Neural crest cell (in vitro differentiated cells): ENCODE measurements around the gene NKTR. TPM values are rescaled to one million over a fixed set of nuclear protein-coding genes. Genes with fewer than 3 reads are reported as not detected.

Experiments used
- DNase-seq: peaks from one replicate; pipeline ENCODE4 v3.0.0; 2021; ENCODE audit warnings: low read depth, mixed read lengths, low spot score
- H3K27ac Mint-ChIP-seq: one replicate; pipeline ENCODE4 v1.8.0; 2021; ENCODE audit warnings: mild to moderate bottlenecking, mixed read lengths; ENCODE audit not compliant: unreplicated experiment
- H3K27me3 Mint-ChIP-seq: 2 replicates; pipeline ENCODE4 v1.8.0; 2021; ENCODE audit warnings: low read depth, mild to moderate bottlenecking, mixed read lengths
- H3K36me3 Mint-ChIP-seq: 2 replicates; pipeline ENCODE4 v1.8.0; 2021; ENCODE audit warnings: low read depth, mild to moderate bottlenecking, mixed read lengths
- H3K4me1 Mint-ChIP-seq: 2 replicates; pipeline ENCODE4 v1.8.0; 2021; ENCODE audit warnings: mixed read lengths
- H3K4me3 Mint-ChIP-seq: one replicate; pipeline ENCODE4 v1.8.0; 2021; ENCODE audit warnings: mild to moderate bottlenecking, mixed read lengths
- H3K9me3 Mint-ChIP-seq: 2 replicates; pipeline ENCODE4 v1.8.0; 2021; ENCODE audit warnings: mixed read lengths
- CTCF ChIP-seq: fragments of 200-600 bp; sonication (generic); conservative IDR thresholded peaks from 2 replicates; pipeline ENCODE4 v1.5.0; 2021; ENCODE audit warnings: antibody characterized with exemption, mild to moderate bottlenecking
- total RNA-seq: library from RNA; stranded (reverse); gene quantifications from 2 replicates; pipeline ENCODE4 v1.2.1, GENCODE V29; 2021

The NKTR gene
- total RNA-seq, 1 donor from 2014 or later: 95.2 TPM

DNA sequence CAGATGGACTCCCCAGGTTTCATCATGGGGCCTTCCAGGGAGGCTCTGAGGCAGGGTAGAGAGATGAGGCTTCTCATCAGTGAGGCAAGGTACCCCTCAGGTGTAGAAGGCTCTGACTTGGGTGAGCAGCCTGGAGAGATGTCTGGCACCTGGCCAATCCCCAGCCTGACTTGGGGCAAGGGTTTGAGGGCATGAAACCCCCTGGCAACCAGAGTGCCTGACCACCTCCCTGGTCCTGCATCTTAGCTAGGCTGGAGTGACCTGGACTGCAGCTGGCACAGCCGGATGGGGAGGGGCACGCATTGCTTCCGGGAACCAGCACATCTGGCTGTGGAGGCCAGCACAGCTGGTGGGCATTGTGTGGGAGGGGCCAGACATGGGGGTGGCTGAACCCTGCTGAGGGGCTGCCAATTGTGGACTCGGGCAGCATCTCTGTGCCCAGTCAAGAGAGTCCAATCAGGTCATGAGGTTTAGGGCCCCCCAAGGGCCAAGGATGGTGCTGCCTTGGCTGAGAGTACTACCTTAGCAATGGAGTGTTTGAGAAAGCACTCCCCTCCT lies 54.9 kb downstream of the NKTR start:
- DNase-seq: no peak
- no peak for TF ChIP-seq CTCF
- H3K27ac Mint-ChIP-seq: no peak overlapping the region
- H3K9me3 Mint-ChIP-seq: no peaks in the 10 kb centered on the region
- H3K27me3 Mint-ChIP-seq: no peaks in the 10 kb centered on the region
- H3K36me3 Mint-ChIP-seq: no peaks in the 10 kb centered on the region
- H3K4me3 Mint-ChIP-seq: peak overlapping the region; percentile 76
- H3K4me1 Mint-ChIP-seq: peaks cover 14% of the 10 kb centered on the region

DNA sequence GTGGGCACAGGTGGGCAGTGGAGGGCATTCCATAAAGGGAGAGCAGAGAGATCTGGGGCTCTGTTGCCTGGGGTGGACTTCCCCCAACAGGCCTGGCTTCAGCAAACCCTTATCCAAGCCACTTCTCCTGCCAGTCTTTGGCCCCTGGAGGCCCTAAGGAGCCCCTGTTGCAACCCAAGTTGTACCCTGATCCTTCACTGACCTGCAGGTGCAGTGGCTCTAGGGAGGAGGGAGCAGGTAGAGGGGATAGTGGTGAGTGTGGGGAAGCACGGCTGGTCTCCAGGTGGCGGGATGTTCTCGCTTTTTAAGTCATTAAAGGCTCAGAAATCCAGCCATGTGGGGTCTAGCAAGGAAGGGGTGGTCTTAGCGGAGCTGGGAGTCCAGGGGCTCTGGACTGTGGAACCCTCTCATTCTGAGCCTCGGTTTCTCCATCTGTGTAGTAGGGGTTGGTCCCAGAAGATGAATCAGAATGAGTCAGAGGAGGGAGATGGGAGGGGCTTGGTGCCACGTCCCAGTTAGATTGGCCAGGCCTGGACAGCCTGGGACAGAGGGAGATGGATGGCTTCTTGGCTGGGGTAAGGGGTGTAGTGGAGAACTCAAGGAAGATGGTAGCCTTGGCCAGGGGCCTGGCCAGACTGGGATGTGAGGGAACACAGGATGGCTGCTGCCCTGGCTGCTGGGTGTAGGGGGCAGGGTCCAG lies 55.6 kb downstream of the NKTR start:
- Mint-ChIP-seq H3K4me3 (peak overlapping the region; percentile 78), H3K9me3 (no peaks in the 10 kb centered on the region), H3K27ac (no peak overlapping the region), H3K36me3 (no peaks in the 10 kb centered on the region), H3K4me1 (peaks cover 14% of the 10 kb centered on the region), H3K27me3 (no peaks in the 10 kb centered on the region)
- no peak for TF ChIP-seq CTCF
- DNase-seq: no peak

GRCh38 chr3:42656680-42657610 lies 56.5 kb downstream of the NKTR start:
- Mint-ChIP-seq H3K9me3 (no peaks in the 10 kb centered on the region), H3K36me3 (no peaks in the 10 kb centered on the region), H3K4me3 (peak overlapping the region; percentile 78), H3K27ac (no peak overlapping the region), H3K4me1 (peaks cover 9% of the 10 kb centered on the region), H3K27me3 (no peaks in the 10 kb centered on the region)
- DNase-seq: no peak
- TF ChIP-seq CTCF: no peak

GRCh38 chr3:42657675-42658074 lies 57.2 kb downstream of the NKTR start:
- Mint-ChIP-seq H3K27ac (no peak overlapping the region), H3K36me3 (no peaks in the 10 kb centered on the region), H3K4me1 (peaks cover 5% of the 10 kb centered on the region), H3K9me3 (no peaks in the 10 kb centered on the region), H3K27me3 (no peaks in the 10 kb centered on the region), H3K4me3 (peak overlapping the region; percentile 66)
- no peak for DNase-seq
- TF ChIP-seq CTCF: no peak

DNA sequence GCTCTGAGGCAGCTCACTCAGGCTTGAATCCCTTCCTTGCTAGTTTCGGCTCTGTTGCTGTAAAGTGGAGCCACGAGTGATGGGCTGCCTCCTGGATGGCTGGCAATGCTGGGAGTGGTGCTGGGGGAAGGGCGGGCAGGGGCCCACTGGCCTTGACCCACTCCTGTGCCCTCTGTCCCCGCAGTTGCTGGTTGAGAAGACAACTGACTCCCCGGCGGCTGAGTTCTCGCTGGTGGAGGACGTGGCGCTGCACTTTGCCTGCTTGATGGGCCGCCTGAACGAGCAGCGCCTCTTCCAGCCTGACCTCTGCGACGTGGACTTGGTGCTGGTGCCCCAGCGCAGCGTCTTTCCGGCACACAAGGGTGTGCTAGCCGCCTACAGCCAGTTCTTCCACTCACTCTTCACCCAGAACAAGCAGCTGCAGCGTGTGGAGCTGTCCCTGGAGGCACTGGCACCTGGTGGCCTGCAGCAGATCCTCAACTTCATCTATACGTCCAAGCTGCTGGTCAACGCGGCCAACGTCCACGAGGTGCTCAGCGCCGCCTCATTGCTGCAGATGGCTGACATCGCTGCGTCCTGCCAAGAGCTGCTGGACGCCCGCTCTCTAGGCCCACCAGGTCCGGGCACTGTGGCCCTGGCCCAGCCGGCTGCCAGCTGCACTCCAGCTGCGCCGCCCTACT lies 57.7 kb downstream of the NKTR start:
- no peak for TF ChIP-seq CTCF
- peaks cover 2% of the 10 kb centered on the region for H3K4me1 Mint-ChIP-seq
- peak overlapping the region; percentile 68 for H3K4me3 Mint-ChIP-seq
- H3K27me3 Mint-ChIP-seq: no peaks in the 10 kb centered on the region
- no peak for DNase-seq
- no peaks in the 10 kb centered on the region for H3K36me3 Mint-ChIP-seq
- no peaks in the 10 kb centered on the region for H3K9me3 Mint-ChIP-seq
- H3K27ac Mint-ChIP-seq: peak overlapping the region; percentile 75
